ACC112 (cell line): Measurements from ENCODE around the gene ALX4.

Experiments
- H2AFZ ChIP-seq: fragments of 200-600 bp; sonication (generic); one replicate; pipeline ENCODE4 v1.6.0; 2017; ENCODE audit warnings: antibody characterized with exemption, low read length; ENCODE audit not compliant: unreplicated experiment
- H3K27ac ChIP-seq: fragments of 200-600 bp; sonication (generic); 2 replicates; pipeline ENCODE4 v1.5.1; 2014; ENCODE audit warnings: low read depth, mild to moderate bottlenecking, antibody characterized with exemption, low read length, moderate library complexity
- H3K27me3 ChIP-seq: fragments of 200-600 bp; sonication (generic); 2 replicates; pipeline ENCODE4 v1.6.1; 2014; ENCODE audit warnings: mild to moderate bottlenecking, antibody characterized with exemption, low read length, moderate library complexity, mixed read lengths; ENCODE audit not compliant: insufficient read depth
- H3K36me3 ChIP-seq: fragments of 200-600 bp; sonication (generic); 2 replicates; pipeline ENCODE4 v1.6.1; 2016; ENCODE audit warnings: mild to moderate bottlenecking, antibody characterized with exemption, low read length, moderate library complexity, mixed read lengths; ENCODE audit not compliant: insufficient read depth
- H3K4me1 ChIP-seq: fragments of 200-600 bp; sonication (generic); one replicate; pipeline ENCODE4 v1.6.1; 2016; ENCODE audit warnings: low read length, mixed read lengths; ENCODE audit not compliant: insufficient read depth, unreplicated experiment, control insufficient read depth
- H3K4me3 ChIP-seq: fragments of 200-600 bp; sonication (generic); 2 replicates; pipeline ENCODE4 v1.5.1; 2014; ENCODE audit warnings: mild to moderate bottlenecking, low read depth, low read length
- H3K79me2 ChIP-seq: fragments of 200-600 bp; sonication (generic); one replicate; pipeline ENCODE4 v1.6.0; 2016; ENCODE audit warnings: low read length; ENCODE audit not compliant: control insufficient read depth, unreplicated experiment, insufficient read depth

The ALX4 gene

DNA sequence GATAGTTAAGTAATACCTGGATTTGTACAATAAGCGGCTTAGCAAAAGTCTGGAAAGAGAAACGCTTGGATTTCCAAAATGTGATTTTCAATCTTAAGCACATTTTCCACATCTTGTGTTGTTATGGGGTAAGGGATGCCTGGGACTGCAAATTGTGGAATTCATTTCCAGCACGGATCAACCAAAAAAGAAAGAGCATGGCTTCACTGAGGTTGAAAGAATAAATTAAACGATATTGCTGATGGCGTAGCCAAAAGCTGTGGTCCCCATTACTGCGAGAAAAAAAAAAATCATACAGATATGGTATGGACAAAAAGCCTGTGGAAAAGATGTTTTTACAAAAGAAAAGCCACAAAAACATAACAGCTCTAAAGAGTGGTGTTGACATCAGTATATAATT lies 26.0 kb upstream of the ALX4 start:
- Histone ChIP-seq H3K36me3 (no peaks in the 10 kb centered on the region), H3K79me2 (no peaks in the 10 kb centered on the region), H3K27ac (no peak overlapping the region), H3K27me3 (peaks cover 78% of the 10 kb centered on the region), H2AFZ (no peak overlapping the region), H3K4me3 (no peak overlapping the region), H3K4me1 (no peaks in the 10 kb centered on the region)

DNA sequence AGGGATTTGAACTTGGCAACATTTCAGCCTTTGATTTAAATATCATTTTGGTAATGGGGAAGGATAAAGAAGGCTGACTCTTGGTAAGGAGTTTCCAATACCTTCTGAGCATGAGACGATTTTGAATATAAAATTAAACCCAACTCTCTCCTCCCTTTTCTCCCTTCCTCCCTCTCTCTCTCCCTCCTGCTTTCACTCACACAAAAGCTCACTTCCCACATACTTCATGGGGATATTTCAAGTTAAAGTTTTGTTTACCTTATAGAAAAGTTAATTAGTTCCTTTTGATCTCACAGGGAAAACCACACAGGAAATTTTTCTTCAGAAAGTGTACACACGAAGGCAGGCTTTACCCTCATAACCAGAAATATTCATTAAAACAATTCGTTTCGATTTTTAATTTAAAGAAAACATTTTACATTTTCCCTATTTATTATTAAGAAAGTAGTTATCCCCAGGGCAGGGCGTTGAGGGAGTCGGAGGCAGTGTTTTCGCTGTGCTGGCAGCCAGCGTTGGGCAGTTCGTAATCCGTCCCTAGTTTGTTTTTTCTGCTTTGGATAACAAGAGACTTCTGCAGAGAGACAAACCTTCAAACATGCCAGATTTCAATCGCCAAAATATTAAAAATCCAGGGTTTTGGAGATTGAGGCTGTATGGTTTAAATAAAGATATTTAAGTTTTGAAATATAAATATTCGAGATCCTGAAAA lies 25.3 kb upstream of the ALX4 start:
- no peaks in the 10 kb centered on the region for H3K4me1 ChIP-seq
- H3K4me3 ChIP-seq = no peak overlapping the region
- no peak overlapping the region for H2AFZ ChIP-seq
- H3K79me2 ChIP-seq = no peaks in the 10 kb centered on the region
- H3K27ac ChIP-seq = no peak overlapping the region
- no peaks in the 10 kb centered on the region for H3K36me3 ChIP-seq
- peaks cover 79% of the 10 kb centered on the region for H3K27me3 ChIP-seq

DNA sequence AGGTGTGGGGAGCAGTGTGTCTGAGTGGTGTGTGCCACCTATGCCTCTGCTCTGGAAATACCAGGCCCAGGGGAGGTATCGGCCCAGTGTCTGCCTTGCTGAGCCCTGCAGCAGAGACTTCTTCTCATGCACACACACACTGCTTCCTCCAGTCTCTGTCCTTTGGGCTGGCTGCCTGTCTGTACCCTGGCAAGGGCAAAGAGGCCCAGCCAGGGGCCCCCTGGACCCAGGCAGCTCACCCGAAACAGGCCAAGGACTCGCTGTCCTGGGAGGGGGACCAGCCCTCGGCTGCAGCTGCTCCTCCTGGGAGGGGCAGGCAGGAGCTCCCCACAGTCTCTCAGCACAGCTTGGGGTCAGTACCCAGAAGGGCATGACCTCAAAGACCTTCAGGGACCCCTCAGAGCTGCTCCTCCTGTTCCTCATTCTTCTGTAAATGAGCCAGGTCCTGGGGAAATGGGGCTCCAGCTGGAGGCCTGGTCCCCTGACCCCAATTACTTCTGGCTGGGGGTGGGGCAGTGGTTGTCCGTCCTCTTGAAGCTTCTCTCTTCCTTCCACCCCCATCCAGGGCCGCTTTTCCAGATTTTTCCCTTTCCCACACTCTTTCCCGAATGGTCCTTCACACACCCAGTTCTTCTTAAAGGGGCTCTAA lies 24.5 kb upstream of the ALX4 start:
- Histone ChIP-seq H3K36me3 (no peaks in the 10 kb centered on the region), H3K27me3 (peaks cover 86% of the 10 kb centered on the region), H3K27ac (no peak overlapping the region), H3K79me2 (no peaks in the 10 kb centered on the region), H3K4me1 (no peaks in the 10 kb centered on the region), H3K4me3 (no peak overlapping the region), H2AFZ (no peak overlapping the region)

- Histone ChIP-seq H3K27me3 (peaks cover 85% of the 10 kb centered on the region), H3K36me3 (no peaks in the 10 kb centered on the region), H3K4me1 (no peaks in the 10 kb centered on the region), H3K27ac (no peak overlapping the region), H3K79me2 (no peaks in the 10 kb centered on the region), H3K4me3 (no peak overlapping the region), H2AFZ (no peak overlapping the region)
These were observed 23.6 kb upstream of the ALX4 start for GRCh38 chr11:44333271-44334218.

GRCh38 chr11:44332665-44333064 lies 22.7 kb upstream of the ALX4 start:
- H2AFZ ChIP-seq = no peak overlapping the region
- peaks cover 85% of the 10 kb centered on the region for H3K27me3 ChIP-seq
- H3K4me3 ChIP-seq = no peak overlapping the region
- no peak overlapping the region for H3K27ac ChIP-seq
- no peaks in the 10 kb centered on the region for H3K4me1 ChIP-seq
- H3K36me3 ChIP-seq = no peaks in the 10 kb centered on the region
- no peaks in the 10 kb centered on the region for H3K79me2 ChIP-seq

DNA sequence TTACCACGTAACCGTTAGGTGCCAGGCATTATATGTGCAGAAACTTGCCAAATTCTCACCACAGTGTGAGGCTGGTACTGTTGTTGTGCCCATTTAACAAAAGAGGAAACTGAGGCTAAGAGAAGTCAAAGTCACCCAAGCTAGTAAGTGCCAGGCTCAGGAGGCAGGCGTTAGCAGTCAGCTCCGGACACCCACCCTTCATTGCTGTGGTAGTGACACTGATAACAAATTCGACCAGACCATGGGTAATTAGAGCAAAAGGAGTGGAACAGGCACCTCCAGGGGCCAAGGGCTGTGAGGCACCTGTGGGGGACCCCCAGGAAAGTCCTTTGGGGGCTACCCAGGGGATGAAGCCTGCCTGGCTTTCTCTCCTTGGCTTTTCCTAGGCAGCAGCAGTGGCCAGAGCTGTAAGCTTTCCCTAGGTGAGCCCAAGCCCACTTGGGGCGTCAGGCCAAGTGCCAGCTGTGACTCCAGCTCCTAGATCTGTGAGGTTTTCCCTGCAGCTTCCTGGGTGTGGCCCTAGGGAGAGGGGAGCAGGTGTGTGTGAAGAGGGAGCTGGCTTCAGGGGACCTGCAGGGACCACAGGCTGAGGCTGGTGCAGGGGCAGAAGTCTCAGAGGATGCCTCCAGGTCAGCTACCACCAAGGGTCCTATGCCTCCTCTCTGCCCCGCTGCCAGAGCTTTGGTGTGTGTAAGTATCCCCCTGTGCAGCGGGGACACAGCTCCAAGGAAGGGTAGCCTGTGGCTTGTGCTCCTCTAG lies 19.7 kb upstream of the ALX4 start:
- no peak overlapping the region for H3K4me3 ChIP-seq
- peaks cover 6% of the 10 kb centered on the region for H3K4me1 ChIP-seq
- H3K36me3 ChIP-seq = no peaks in the 10 kb centered on the region
- H3K79me2 ChIP-seq = no peaks in the 10 kb centered on the region
- H2AFZ ChIP-seq = no peak overlapping the region
- no peak overlapping the region for H3K27ac ChIP-seq
- peaks cover 73% of the 10 kb centered on the region for H3K27me3 ChIP-seq

- no peak overlapping the region for H3K4me3 ChIP-seq
- no peak overlapping the region for H2AFZ ChIP-seq
- peaks cover 7% of the 10 kb centered on the region for H3K4me1 ChIP-seq
- H3K27ac ChIP-seq = no peak overlapping the region
- H3K36me3 ChIP-seq = no peaks in the 10 kb centered on the region
- peaks cover 80% of the 10 kb centered on the region for H3K27me3 ChIP-seq
- H3K79me2 ChIP-seq = no peaks in the 10 kb centered on the region
These were observed 18.3 kb upstream of the ALX4 start for GRCh38 chr11:44328138-44328660.

- no peak overlapping the region for H2AFZ ChIP-seq
- peaks cover 84% of the 10 kb centered on the region for H3K27me3 ChIP-seq
- H3K36me3 ChIP-seq = no peaks in the 10 kb centered on the region
- H3K79me2 ChIP-seq = no peaks in the 10 kb centered on the region
- H3K4me3 ChIP-seq = no peak overlapping the region
- H3K27ac ChIP-seq = no peak overlapping the region
- peaks cover 12% of the 10 kb centered on the region for H3K4me1 ChIP-seq
These were observed 17.8 kb upstream of the ALX4 start for GRCh38 chr11:44327730-44328129.

DNA sequence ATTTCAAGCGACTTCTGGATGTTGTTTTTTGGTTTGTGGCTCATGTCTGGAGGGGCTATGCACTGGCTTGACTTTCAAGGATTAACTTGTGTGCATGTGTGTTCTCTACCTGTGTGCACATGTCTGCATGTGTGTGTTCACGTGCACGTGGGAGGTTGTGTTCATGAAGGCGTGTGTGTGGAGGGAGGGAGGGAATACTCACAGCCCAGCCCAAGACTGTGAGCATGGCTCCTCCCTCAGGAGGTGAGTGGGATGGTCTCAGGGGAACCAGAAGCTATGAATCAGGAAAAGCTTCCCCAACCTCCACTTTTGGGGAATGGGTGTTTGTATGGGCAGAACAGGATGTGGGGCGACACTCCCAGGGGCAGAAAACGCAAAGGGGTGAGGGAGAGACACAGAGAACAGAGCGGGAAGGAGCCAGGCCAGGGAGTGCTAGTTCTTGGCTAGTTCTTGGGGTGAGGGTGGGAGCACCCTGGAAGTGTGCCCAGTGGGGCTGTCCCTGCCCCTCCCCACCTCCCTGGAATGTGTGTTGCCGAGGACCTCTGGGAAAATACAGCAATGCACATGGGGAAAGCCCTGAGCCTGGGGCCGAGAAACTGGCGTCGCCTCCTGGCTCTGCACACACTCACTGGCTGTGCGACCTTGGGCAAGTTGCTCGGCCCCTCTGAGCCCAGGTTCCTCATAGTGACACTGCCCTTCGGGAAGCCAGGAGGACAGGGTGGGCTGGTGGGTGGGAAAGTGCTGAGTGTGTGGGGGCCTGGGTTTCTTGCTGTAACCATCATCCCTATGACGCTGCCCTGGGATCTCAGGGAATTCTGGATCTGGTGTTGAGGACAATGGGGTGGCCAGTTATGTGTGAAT lies 16.9 kb upstream of the ALX4 start:
- no peak overlapping the region for H3K27ac ChIP-seq
- H3K27me3 ChIP-seq = peaks cover 84% of the 10 kb centered on the region
- H2AFZ ChIP-seq = no peak overlapping the region
- peaks cover 12% of the 10 kb centered on the region for H3K4me1 ChIP-seq
- no peaks in the 10 kb centered on the region for H3K36me3 ChIP-seq
- H3K4me3 ChIP-seq = no peak overlapping the region
- H3K79me2 ChIP-seq = no peaks in the 10 kb centered on the region
